Stimulated activated CD4-positive, alpha-beta T cell treated with anti-CD3 and anti-CD28 coated beads, TNF-alpha, amount 100 ng/mL, for 24 hours (primary cell): Measurements from ENCODE around the gene ZSCAN10.
A peak's percentile ranks its signal among the peaks of the same experiment; 100 is the strongest.
"Not testable (repeated sequence)": the region's sequence is repeated elsewhere in the genome, so short reads cannot be mapped to it uniquely, and the experiment has no call there.

Source experiments
- DNase-seq, 3 experiments: peaks; one replicate each; pipeline ENCODE4 v3.0.0-alpha.2; 2020; ENCODE audit warnings: low read depth in 3 of 3

Gene ZSCAN10

DNA sequence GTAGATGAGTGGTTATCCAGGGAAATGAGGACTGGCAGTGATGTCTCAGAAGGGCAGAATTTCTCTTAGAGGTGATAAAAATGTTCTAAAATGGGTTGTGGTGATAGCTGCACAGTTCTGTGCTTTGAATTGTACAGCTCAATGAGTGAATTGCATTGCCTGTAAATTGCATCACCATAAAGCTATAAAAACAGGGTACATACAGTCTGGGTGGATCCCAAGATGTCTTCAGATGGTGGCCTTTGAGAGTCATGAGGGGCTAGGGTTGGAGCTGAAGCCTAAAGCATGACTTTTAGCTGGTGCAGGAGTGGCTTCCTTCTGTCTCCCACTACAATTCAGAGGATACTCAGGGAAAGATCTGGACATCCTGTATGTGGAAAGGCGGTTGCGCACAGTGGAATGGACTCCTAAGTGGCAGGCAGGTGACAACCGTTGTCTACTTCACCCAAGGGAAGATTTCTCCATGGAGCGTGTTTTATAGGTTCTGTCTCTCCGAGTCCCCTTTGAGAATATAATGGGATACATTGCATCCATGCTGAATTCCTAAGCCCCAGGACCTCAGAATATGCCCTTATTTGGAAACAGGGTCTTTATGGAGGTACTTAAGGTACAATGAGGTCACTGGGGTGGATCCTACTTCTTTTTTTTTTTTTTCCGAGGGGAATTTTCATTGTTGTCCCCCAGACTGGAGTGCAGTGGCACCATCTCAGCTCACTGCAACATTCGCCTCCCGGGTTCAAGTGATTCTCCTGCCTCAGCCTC, 35.3 kb downstream of the ZSCAN10 start:
- no peak for DNase-seq

DNA sequence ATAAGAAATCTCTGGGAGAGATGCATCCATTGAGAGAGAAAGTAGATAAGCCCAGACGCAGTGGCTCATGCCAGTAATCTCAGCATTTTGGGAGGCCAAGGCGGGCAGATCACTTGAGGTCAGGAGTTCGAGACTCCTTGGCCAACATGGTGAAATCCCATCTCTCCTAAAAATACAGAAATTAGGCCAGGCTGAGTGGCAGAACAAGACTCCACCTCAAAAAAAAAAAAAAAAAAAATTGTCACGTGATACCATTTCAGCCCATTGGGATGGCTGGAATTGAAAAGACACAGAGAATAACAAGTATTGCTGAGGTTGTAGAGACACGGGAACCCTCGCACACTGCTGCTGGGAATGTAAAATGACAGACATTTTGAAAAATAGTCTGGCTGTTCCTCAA, 36.5 kb downstream of the ZSCAN10 start:
- no peak for DNase-seq

GRCh38 chr16:3060339-3061127, 38.6 kb downstream of the ZSCAN10 start:
- no peak for DNase-seq

DNA sequence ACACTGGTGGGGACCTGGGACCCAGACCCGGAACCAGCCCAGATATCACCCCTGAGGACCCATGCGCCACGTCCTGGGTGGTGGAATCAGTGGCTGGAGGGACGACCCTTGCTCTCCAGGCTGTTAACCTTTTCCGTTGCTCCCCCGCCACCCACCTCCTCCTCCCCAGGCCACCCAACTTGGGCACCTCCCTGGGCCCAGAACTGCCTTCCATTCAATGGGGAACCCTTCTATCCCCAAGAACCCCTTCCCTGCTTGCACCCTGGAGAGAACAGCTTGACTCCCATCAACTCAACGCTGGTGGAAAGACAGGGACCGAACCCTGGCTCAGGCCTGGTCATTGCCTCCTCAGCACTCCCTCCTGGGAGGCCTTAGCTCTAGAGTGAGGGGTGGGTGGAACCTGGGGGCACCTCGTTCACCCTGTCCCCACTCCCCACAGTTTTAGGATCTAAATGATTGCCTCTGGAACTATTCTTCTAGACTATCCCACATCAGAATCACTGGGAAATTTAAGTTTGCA, 39.3 kb downstream of the ZSCAN10 start:
- DNase-seq = no peak

- DNase-seq = peak; percentile 74 to 84 (median 78)
Measured at GRCh38 chr16:3059041-3059722, 39.9 kb downstream of the ZSCAN10 start.

GRCh38 chr16:3058139-3059030, 40.7 kb downstream of the ZSCAN10 start:
- no peak for DNase-seq

DNA sequence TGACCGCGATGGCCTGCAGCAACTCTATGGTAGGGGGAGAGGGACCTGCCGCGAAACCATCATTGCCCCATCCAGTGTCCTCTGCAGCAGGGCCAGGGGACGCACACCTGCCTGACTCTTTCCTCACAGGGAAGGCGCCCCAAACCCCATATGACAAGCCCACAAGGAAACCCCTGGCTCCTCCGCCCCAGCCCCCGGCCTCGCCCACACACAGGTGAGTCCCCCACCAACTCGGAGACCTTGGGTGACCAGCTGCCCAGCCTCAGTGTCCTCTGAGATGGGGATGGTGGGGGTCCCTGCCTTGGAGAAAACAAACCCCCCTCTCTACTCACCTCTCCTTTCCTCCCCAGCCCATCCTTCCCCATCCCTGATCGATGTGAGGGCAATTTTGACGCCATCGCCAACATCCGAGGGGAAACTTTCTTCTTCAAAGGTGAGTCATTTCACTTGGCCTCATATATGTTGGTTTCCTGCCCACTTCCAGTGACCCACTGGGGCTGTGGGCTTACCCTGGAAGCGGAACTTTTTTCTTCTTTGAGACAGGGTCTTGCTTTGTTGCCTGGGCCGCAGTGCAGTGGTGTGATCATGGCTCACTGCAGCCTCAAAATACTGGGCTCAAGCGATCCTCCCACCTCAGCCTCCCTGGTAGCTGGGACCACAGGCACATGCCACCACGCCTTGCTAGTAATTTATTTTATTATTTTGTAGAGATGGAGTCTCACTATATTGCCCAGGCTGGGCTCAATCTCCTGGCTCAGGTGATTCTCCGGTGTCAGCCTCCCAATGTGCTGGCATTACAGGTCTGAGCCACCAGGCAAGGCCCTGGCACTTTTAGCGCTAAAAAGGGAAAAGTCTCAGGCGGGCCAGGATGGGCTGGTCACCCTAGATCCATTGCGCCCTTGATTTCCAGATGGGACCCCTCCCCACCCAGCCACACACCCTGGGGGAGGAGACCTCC, 41.6 kb downstream of the ZSCAN10 start:
- DNase-seq = no peak

GRCh38 chr16:3056336-3057180, 42.5 kb downstream of the ZSCAN10 start:
- no peak for DNase-seq

DNA sequence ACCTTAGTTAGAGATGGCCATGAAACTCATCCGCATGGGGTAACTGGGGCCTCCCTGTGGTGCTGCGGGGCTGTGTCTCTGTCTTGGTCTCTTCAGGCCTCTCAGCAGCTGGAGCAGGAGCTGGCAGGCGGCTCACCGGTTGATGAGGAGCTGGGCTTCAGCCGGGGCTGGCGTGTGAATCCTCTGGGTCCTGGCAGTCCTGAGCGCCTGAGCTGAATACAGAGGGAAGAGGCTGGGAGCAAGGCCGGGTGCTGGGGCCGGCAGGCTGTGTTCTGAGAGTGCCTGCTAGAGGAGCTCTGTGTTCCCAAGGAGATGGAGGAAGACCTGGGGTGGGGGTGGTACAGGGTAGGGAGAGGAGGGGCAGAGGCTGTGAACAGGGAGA, 43.4 kb downstream of the ZSCAN10 start:
- DNase-seq = not testable (repeated sequence)

DNA sequence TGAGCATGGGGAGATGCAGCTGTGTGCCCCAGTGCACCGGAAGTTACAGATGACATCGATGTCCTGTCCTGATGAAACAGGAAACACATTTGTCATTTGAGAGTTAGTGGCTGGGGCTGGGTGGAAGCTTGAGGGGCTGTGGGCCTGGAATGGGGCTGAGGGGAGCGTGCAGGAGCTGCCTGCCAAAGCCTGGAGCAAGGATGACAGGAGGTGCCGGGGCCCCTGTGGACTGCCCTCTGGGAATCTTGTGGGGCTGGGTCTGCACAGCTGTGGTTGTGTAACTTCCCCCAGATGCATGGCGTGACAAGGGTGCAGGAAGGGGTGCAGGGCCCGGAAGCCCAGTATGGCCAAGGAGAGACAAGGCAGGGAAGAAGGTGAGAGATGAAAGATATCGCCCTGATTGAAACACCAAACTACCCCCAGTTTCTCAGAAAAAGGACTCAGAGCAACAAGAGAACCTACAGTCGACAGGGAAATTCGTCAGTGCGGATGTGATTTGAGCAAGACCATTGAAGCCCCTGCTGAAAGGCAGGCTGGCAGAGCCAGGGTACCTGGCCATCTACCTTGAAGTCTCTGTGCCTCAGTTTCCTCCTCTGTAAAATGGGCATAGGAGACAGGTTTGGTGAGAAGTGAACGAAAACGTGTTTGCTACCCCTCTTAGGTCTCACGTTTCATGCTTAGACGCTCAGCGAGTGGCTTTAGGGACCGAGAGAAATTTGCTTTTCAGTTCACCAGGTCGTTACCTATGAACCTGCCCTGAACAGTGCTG, 43.9 kb downstream of the ZSCAN10 start:
- no peak for DNase-seq

- DNase-seq = not testable (repeated sequence)
Measured at GRCh38 chr16:3053330-3053710, 45.8 kb downstream of the ZSCAN10 start.

- DNase-seq = not testable (repeated sequence)
Measured at GRCh38 chr16:3052571-3053329, 46.3 kb downstream of the ZSCAN10 start.

DNA sequence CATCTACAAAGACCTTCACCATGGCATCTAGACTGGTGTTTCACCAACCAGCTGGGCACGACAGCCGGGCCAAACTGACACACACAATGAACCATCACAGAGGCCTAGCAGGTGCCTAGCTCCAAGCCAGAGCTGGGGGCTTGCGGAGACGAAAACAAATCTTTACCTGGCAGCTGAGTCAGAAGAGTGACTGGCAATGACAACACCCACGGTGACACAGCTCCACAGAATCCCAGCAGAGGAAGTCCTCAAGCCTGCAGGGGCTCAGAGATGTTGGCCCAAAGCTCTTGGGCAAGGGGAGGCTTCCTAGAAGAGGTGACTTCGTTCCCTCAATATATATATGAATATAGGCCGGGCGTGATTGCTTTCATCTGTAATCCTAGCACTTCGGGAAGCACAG, 47.6 kb downstream of the ZSCAN10 start:
- no peak for DNase-seq

DNA sequence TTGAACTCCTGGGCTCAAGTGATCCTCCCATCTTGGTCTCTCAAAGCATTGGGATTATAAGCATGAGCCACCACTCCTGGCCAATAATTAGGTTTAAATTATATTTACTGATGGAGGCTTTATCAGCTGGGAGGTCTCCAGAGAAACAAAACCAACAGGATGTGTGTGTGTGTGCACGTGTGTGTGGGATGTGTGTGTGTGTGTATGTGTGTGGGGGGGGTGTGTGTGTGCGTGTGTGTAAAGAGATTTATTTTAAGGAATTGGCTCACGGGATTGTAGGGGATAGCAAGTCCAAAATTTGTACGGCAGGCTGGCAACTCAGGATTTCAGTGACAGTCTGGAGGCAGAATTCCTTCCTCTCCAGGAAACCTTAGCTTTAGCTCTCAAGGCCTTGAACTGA, 48.1 kb downstream of the ZSCAN10 start:
- DNase-seq = no peak

DNA sequence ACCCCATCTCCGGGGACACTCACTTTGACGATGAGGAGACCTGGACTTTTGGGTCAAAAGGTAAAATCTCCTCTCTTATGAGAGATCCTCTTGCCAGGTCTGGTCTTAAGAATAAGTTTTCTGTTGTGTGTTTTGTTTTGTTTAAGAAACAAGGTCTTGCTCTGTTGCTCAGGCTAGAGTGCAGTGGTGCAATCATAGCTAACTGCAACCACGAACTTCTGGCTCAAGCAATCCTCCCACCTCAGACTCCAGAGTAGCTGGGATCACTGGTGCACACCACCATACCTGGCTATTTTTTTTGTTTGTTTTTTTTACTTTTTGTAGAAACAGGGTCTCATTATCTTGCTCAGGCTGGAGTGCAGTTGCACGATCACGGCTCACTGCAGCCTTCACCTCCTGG, 48.6 kb downstream of the ZSCAN10 start:
- no peak for DNase-seq

GRCh38 chr16:3049921-3050481, 49.1 kb downstream of the ZSCAN10 start:
- no peak for DNase-seq

DNA sequence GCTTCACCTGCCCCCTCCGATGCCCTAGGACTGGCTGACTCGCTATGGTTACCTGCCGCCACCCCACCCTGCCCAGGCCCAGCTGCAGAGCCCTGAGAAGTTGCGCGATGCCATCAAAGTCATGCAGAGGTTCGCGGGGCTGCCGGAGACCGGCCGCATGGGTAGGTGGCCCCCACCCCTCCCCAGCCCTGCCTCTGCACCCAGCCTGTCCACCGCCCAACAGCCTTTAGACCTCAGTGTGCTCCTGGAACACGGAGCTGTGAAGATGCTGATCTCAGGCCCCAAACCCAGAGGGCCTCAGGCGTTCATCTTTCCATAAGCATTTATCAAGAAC, 51.7 kb downstream of the ZSCAN10 start:
- DNase-seq = no peak
